D721Med (cell line): ENCODE results near the gene RNH1.

ENCODE experiments used
- DNase-seq: peaks from one replicate; pipeline ENCODE4 v3.0.0; 2011; ENCODE audit warnings: low spot score; ENCODE audit not compliant: insufficient read length
- FAIRE-seq: peaks from 2 replicates; lab custom pipeline; 2011; peaks lifted over from hg19 to GRCh38; lab: Jason Lieb, UNC
- CTCF ChIP-seq: IDR thresholded peaks from 2 replicates; pipeline ENCODE4 v1.5.1; 2012; ENCODE audit warnings: mild to moderate bottlenecking, control low read depth; ENCODE audit not compliant: insufficient read depth; ENCODE audit errors: missing control alignments

RNH1 gene

GRCh38 chr11:491358-491757 lies 15.7 kb downstream of the RNH1 start:
- TF ChIP-seq CTCF, result no peak
- no peak for DNase-seq
- FAIRE-seq, result no peak

GRCh38 chr11:490930-491260 lies 16.1 kb downstream of the RNH1 start:
- FAIRE-seq (no peak), DNase-seq (no peak)
- no peak for TF ChIP-seq CTCF

GRCh38 chr11:490186-490929 lies 16.7 kb downstream of the RNH1 start:
- no peak for TF ChIP-seq CTCF
- no peak for DNase-seq
- FAIRE-seq, result no peak

- TF ChIP-seq CTCF, result no peak
- DNase-seq (no peak), FAIRE-seq (no peak)
Observed at GRCh38 chr11:489610-490185, 17.3 kb downstream of the RNH1 start.

- DNase-seq, result no peak
- no peak for FAIRE-seq
- TF ChIP-seq CTCF, result no peak
Observed at GRCh38 chr11:488992-489391, 18.1 kb downstream of the RNH1 start.

- DNase-seq, result no peak
- TF ChIP-seq CTCF, result no peak
- no peak for FAIRE-seq
Observed at GRCh38 chr11:488579-488978, 18.5 kb downstream of the RNH1 start.

GRCh38 chr11:488062-488461 lies 19.0 kb downstream of the RNH1 start:
- no peak for FAIRE-seq
- no peak for TF ChIP-seq CTCF
- DNase-seq, result no peak
